K562 (cell line): ENCODE results near the gene SLC19A1. TPM values are rescaled to one million over a fixed set of nuclear protein-coding genes. Genes with fewer than 3 reads are reported as not detected.

ENCODE experiments used
- ATAC-seq: fragments of 200-7000 bp; cut with Tn5 transposase; 3 replicates; pipeline ENCODE4 v1.9.1; 2020; ENCODE audit warnings: moderate library complexity
- BruUV-seq: library from RNA; stranded (reverse); fragments of 400-500 nt; replicated peaks from 2 replicates; lab custom pipeline; 2021; lab: Mats Ljungman, UMichigan
- CTCF ChIA-PET: fragments of 300-600 bp; formaldehyde crosslinking; extraction: SDS; loops from one replicate; lab custom pipeline; 2021; ENCODE audit warnings: low intra/inter-chr PET ratio; lab: Yijun Ruan, JAX
- POLR2A ChIA-PET: fragments of 300-600, 350-650 bp; sonication (Branson Sonifier 250); formaldehyde crosslinking; extraction: SDS; loops from one replicate; lab custom pipeline; 2021; ENCODE audit warnings: antibody characterized with exemption, inconsistent platforms; lab: Yijun Ruan, JAX
- DNase-seq, 4 experiments: peaks; one replicate each; pipeline versions ENCODE4 v3.0.0 to v3.0.0-alpha.2; 2011 to 2018; ENCODE audit warnings: low spot score in 3 of 4, mixed read lengths in 3 of 4; ENCODE audit errors: extremely low read depth in 1 of 4
- FAIRE-seq: peaks from 2 replicates; lab custom pipeline; 2011; peaks lifted over from hg19 to GRCh38; lab: Jason Lieb, UNC
- H2AFZ ChIP-seq: 2 replicates; pipeline ENCODE4 v1.6.0; 2011; ENCODE audit warnings: low read depth, low read length, control low read depth, inconsistent platforms
- H3K27ac ChIP-seq: fragments of 200-600 bp; 3 replicates; pipeline ENCODE4 v1.8.0; 2011; ENCODE audit warnings: low read depth, mild to moderate bottlenecking, control low read depth, inconsistent platforms, low read length, moderate library complexity, mixed read lengths; ENCODE audit errors: extremely low read depth
- H3K27me3 ChIP-seq, 2 experiments: fragments of 300-600 bp in 1 of 2; 2 replicates in 1 of 2; 3 replicates in 1 of 2; pipeline versions ENCODE4 v1.6.0 to v1.8.0; 2011; ENCODE audit warnings: inconsistent platforms in 2 of 2, low read length in 2 of 2, mild to moderate bottlenecking in 1 of 2, mixed read lengths in 1 of 2, moderate library complexity in 1 of 2; ENCODE audit not compliant: control insufficient read depth in 2 of 2, insufficient read depth in 2 of 2
- H3K36me3 ChIP-seq: fragments of 300-600 bp; 3 replicates; pipeline ENCODE4 v1.8.0; 2011; ENCODE audit warnings: mild to moderate bottlenecking, low read length, inconsistent platforms; ENCODE audit not compliant: control insufficient read depth, insufficient read depth
- H3K4me1 ChIP-seq, 2 experiments: fragments of 200-600 bp in 1 of 2; replicated peaks in 1 of 2; 2 replicates in 1 of 2; 3 replicates in 1 of 2; pipeline versions ENCODE4 v1.5.1 to v1.8.0; 2011; ENCODE audit warnings: inconsistent platforms in 2 of 2, low read length in 2 of 2, mild to moderate bottlenecking in 1 of 2, mixed read lengths in 1 of 2, moderate library complexity in 1 of 2; ENCODE audit not compliant: control insufficient read depth in 2 of 2, insufficient read depth in 2 of 2
- H3K4me2 ChIP-seq: 2 replicates; pipeline ENCODE4 v1.6.1; 2011; ENCODE audit warnings: low read length, control low read depth, inconsistent platforms, mixed read lengths; ENCODE audit not compliant: insufficient read depth
- H3K4me3 ChIP-seq: fragments of 200-600 bp; sonication (generic), shearing (Covaris generic); 2 replicates; pipeline ENCODE4 v1.5.1; 2016; ENCODE audit warnings: control low read depth, inconsistent platforms
- H3K79me2 ChIP-seq: fragments of 200-600 bp; 3 replicates; pipeline ENCODE4 v1.8.0; 2011; ENCODE audit warnings: low read length, inconsistent platforms; ENCODE audit not compliant: control insufficient read depth, insufficient read depth
- H3K9ac ChIP-seq, 2 experiments: 2 replicates each; pipeline versions ENCODE4 v1.6.0 to v1.6.1; 2011; ENCODE audit warnings: low read depth in 2 of 2, low read length in 2 of 2, control low read depth in 1 of 2, inconsistent platforms in 1 of 2, mild to moderate bottlenecking in 1 of 2, mixed read lengths in 1 of 2; ENCODE audit not compliant: insufficient read depth in 1 of 2
- H3K9me1 ChIP-seq: one replicate; pipeline ENCODE4 v1.6.0; 2011; ENCODE audit warnings: inconsistent platforms, mild to moderate bottlenecking, low read length, moderate library complexity; ENCODE audit not compliant: control insufficient read depth, insufficient read depth
- H3K9me3 ChIP-seq: replicated peaks from 2 replicates; pipeline ENCODE4 v1.5.1; 2011; ENCODE audit warnings: low read depth, low read length, inconsistent platforms; ENCODE audit not compliant: control insufficient read depth, insufficient read depth
- H4K20me1 ChIP-seq: replicated peaks from 2 replicates; pipeline ENCODE4 v1.6.1; 2011; ENCODE audit warnings: low read length, inconsistent platforms, mixed read lengths; ENCODE audit not compliant: control insufficient read depth, insufficient read depth
- CBX3 ChIP-seq, 2 experiments: IDR thresholded peaks; 1 replicate in 1 of 2; 2 replicates in 1 of 2; pipeline ENCODE4 v1.6.1; 2012; ENCODE audit warnings: inconsistent platforms in 2 of 2, low read length in 2 of 2, borderline replicate concordance in 1 of 2, control low read depth in 1 of 2
- E2F3 ChIP-seq: fragments of 250-450 bp; sonication (Bioruptor Pico); IDR thresholded peaks from 2 replicates; pipeline ENCODE4 v1.4.0; 2020; ENCODE audit warnings: mild to moderate bottlenecking
- KLF1 ChIP-seq: fragments of 450-650 bp; IDR thresholded peaks from 2 replicates; pipeline ENCODE4 v1.6.1; 2016; ENCODE audit warnings: missing genetic modification characterization, missing compliant biosample characterization
- NR4A1 ChIP-seq, 2 experiments: fragments of 250-450 bp in 1 of 2; fragments of 450-650 bp in 1 of 2; sonication (Bioruptor Pico) in 1 of 2; IDR thresholded peaks; 2 replicates each; pipeline versions ENCODE4 v1.4.0 to v1.6.1; 2016 to 2020; ENCODE audit warnings: mild to moderate bottlenecking in 2 of 2, missing compliant biosample characterization in 1 of 2, missing genetic modification characterization in 1 of 2, moderate library complexity in 1 of 2
- POU5F1 ChIP-seq: fragments of 150-350 bp; IDR thresholded peaks from 2 replicates; pipeline ENCODE4 v1.6.1; 2014; ENCODE audit warnings: borderline replicate concordance, low read length, low read depth, mild to moderate bottlenecking; ENCODE audit not compliant: partially characterized antibody
- RBM25 ChIP-seq: fragments of 200-400 bp; formaldehyde crosslinking; IDR thresholded peaks from 2 replicates; pipeline ENCODE4 v1.6.1; 2018; ENCODE audit warnings: low read length, low read depth, moderate library complexity; ENCODE audit not compliant: severe bottlenecking
- SMARCA4 ChIP-seq: fragments of 450-650 bp; IDR thresholded peaks from 2 replicates; pipeline ENCODE4 v1.6.1; 2016
- ZFP1 ChIP-seq: fragments of 450-650 bp; formaldehyde crosslinking; IDR thresholded peaks from 2 replicates; pipeline ENCODE4 v1.4.0; 2020; ENCODE audit warnings: mild to moderate bottlenecking, mixed read lengths
- ZNF280A ChIP-seq: fragments of 450-650 bp; IDR thresholded peaks from 2 replicates; pipeline ENCODE4 v1.6.1; 2018; ENCODE audit warnings: mild to moderate bottlenecking, low read depth; ENCODE audit not compliant: partially characterized antibody
- WGBS: fragments of 100-300 bp; shearing (Covaris generic); methylation state at CpG from one replicate; pipeline ENCODE4 v1.1.6; 2016; ENCODE audit warnings: low coverage, mixed read lengths; ENCODE audit not compliant: insufficient coverage; ENCODE audit errors: missing lambda C conversion rate; 5-methylcytosine and 5-hydroxymethylcytosine counted together
- in situ Hi-C: fragments of 300-500 bp; cut with MboI; formaldehyde crosslinking; loops from 4 replicates; pipeline ENCODE4 v1.15.0; 2018; ENCODE audit warnings: inconsistent platforms, mixed read lengths
- intact Hi-C: fragments of 100-400 bp; cut with micrococcal nuclease; formaldehyde crosslinking; loops from 2 replicates; pipeline ENCODE4 v1.14.2; 2022
- polyA plus RNA-seq, 8 experiments: library from polyadenylated mRNA; depleted of rRNA in 4 of 8; stranded (reverse) in 5 of 8; unstranded in 3 of 8; fragments of >200 nt; fragmentation: Nextera tagmentation in 2 of 8; fragmentation: Illumina TruSeq in 1 of 8; extraction: Ambion mirVana in 2 of 8; extraction: Trizol in 1 of 8; gene quantifications; 2 replicates each; pipeline versions ENCODE4 v1.2.1 to v1.2.3, GENCODE V29; 2011 to 2014; ENCODE audit warnings: inconsistent platforms in 1 of 8, missing spikeins in 1 of 8
- total RNA-seq, 7 experiments: library from RNA; depleted of rRNA in 6 of 7; stranded (reverse); fragments of >200 nt in 6 of 7; fragmentation: Illumina TruSeq in 2 of 7; extraction: Trizol in 2 of 7; gene quantifications; 2 replicates each; pipeline versions ENCODE4 v1.2.1 to v1.2.3, GENCODE V29; 2011 to 2021; ENCODE audit warnings: low replicate concordance in 1 of 7

Gene SLC19A1
- total and polyA plus RNA-seq, 9 of the 15 experiments (the other 6 are each of a cell fraction or from before 2014, with no cell fraction given), result 0.65 to 88.7 (median 12.0) TPM

DNA sequence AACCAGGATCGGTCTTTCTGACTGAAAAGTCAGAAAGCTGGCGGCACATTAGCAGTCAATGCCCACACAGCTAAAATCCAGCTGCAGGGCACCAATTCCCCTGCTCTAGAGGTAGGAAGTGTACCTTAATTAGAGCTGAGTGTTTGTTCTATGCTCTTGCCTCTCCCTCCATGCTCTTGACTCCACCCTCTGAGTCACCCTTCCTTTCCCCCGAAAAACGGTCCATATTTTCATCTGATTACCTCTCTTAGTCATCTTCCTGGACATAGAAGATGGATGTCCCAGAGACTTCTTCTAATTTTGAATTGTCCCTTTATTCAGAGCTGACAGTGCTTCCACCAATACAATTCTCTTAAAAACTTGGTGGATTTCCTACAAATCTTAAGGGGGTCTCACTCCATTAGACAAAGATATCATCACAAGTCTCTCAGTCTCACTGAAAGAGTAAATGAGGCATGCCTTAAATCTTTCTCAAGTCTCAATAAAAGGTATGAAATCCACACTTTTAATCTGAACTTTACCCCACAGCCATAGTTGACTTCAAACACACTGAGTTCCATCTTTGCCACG is 44.1 kb upstream of the SLC19A1 start (continued):
- peak; percentile 33 for TF ChIP-seq ZNF280A
- 0 out of 3 replicates have a peak, but pooled peaks of 1 of the 2 experiments have one; percentile 28 for TF ChIP-seq CBX3 (IDR thresholded peaks at IDR 0.05; ENCODE audit: borderline replicate concordance in 1 of 2, low read length in 2 of 2)
- no peak for TF ChIP-seq E2F3 (CRISPR knock-in tag)
- no peak for TF ChIP-seq ZFP1
- peak; percentile 90 for TF ChIP-seq RBM25
- TF ChIP-seq NR4A1 (CRISPR knock-in tag; IDR thresholded peaks at IDR 0.05), result no peak
- TF ChIP-seq NR4A1 (tag; IDR thresholded peaks at IDR 0.05), result no peak
- TF ChIP-seq KLF1, result no peak

- WGBS, result 2% methylated on average over 4 of the region's 4 CpGs
- Histone ChIP-seq H2AFZ (no peak overlapping the region), H3K27me3 (peaks cover 11 to 30% of the 10 kb centered on the region in 2 experiments; a peak in 4 of 5 replicates), H3K36me3 (no peaks in the 10 kb centered on the region), H3K4me3 (no peak overlapping the region), H3K9ac (no peak overlapping the region), H4K20me1 (0 out of 2 replicates have a peak, but pooled peaks cover 2% of the 10 kb centered on the region), H3K79me2 (no peaks in the 10 kb centered on the region), H3K9me3 (peaks cover 14% of the 10 kb centered on the region; the same call in 1 of the 2 replicates), H3K27ac (no peak overlapping the region), H3K9me1 (no peaks in the 10 kb centered on the region), H3K4me2 (no peak overlapping the region), H3K4me1 (peaks cover 2 to 11% of the 10 kb centered on the region in 2 experiments; a peak in 1 of 5 replicates)
- in situ Hi-C loops (no loop called here), intact Hi-C loops (no loop called here)
- no peak for TF ChIP-seq SMARCA4
- TF ChIP-seq POU5F1, result no peak
- BruUV-seq, result no TSS peak
- POLR2A ChIA-PET, result interaction anchor here (0.8 to 1.3 kb wide), 2 partner anchors 9 to 13 kb away, joined by 5 to 6 read pairs; no protein-coding TSS in a partner anchor
- CTCF ChIA-PET, result interaction anchor here (0.6 kb wide), 1 partner anchor 90 kb away, joined by 3 read pairs; no protein-coding TSS in a partner anchor
- DNase-seq (no peak), FAIRE-seq (no peak), ATAC-seq (no peak)
These were observed 42.5 kb upstream of the SLC19A1 start for GRCh38 chr21:45584786-45585185.
